GM23338 (cell line): Measurements from ENCODE around the gene SAA2. TPM values are rescaled to one million over a fixed set of nuclear protein-coding genes. Genes with fewer than 3 reads are reported as not detected.

Experiments
- ATAC-seq: fragments of 200-7000 bp; cut with Tn5 transposase; 3 replicates; pipeline ENCODE4 v1.9.1; 2020
- DNase-seq: peaks from one replicate; pipeline ENCODE4 v3.0.0-alpha.2; 2015; ENCODE audit warnings: low spot score
- H2AFZ ChIP-seq: fragments of 200-600 bp; sonication (generic); 2 replicates; pipeline ENCODE4 v1.8.0; 2016; ENCODE audit warnings: antibody characterized with exemption, mild to moderate bottlenecking, moderate library complexity
- H3F3A ChIP-seq: fragments of 200-600 bp; sonication (generic); replicated peaks from 2 replicates; pipeline ENCODE4 v1.8.0; 2017; ENCODE audit warnings: antibody characterized with exemption, mixed run types, low read depth
- H3K27ac ChIP-seq: fragments of 200-600 bp; sonication (generic); 2 replicates; pipeline ENCODE4 v1.6.1; 2016; ENCODE audit warnings: low read depth
- H3K27me3 ChIP-seq: fragments of 200-600 bp; sonication (generic); 2 replicates; pipeline ENCODE4 v1.8.0; 2016; ENCODE audit warnings: mild to moderate bottlenecking, mixed run types, moderate library complexity; ENCODE audit not compliant: insufficient read depth
- H3K36me3 ChIP-seq: fragments of 200-600 bp; sonication (generic); 2 replicates; pipeline ENCODE4 v1.8.0; 2016; ENCODE audit warnings: mild to moderate bottlenecking; ENCODE audit not compliant: insufficient read depth
- H3K4me1 ChIP-seq: fragments of 200-600 bp; sonication (generic); 2 replicates; pipeline ENCODE4 v1.8.0; 2016; ENCODE audit warnings: mild to moderate bottlenecking, moderate library complexity; ENCODE audit not compliant: insufficient read depth
- H3K4me2 ChIP-seq: fragments of 200-600 bp; sonication (generic); 2 replicates; pipeline ENCODE4 v1.7.1; 2017; ENCODE audit warnings: mixed run types
- H3K4me3 ChIP-seq: fragments of 200-600 bp; sonication (generic); 2 replicates; pipeline ENCODE4 v1.6.1; 2016; ENCODE audit warnings: mixed run types
- H3K79me2 ChIP-seq: fragments of 200-600 bp; sonication (generic); replicated peaks from 2 replicates; pipeline ENCODE4 v1.8.0; 2017; ENCODE audit warnings: mild to moderate bottlenecking; ENCODE audit not compliant: insufficient read depth
- H3K9me2 ChIP-seq: fragments of 200-600 bp; sonication (generic); 2 replicates; pipeline ENCODE4 v1.8.0; 2017; ENCODE audit not compliant: insufficient read depth
- H4K20me1 ChIP-seq: fragments of 200-600 bp; sonication (generic); replicated peaks from 2 replicates; pipeline ENCODE4 v1.8.0; 2017; ENCODE audit warnings: mild to moderate bottlenecking; ENCODE audit not compliant: insufficient read depth
- H3K27ac Mint-ChIP-seq: 2 replicates; pipeline ENCODE4 v1.8.0; 2020; ENCODE audit warnings: inconsistent platforms, mild to moderate bottlenecking, moderate library complexity, mixed read lengths
- H3K27me3 Mint-ChIP-seq: 3 replicates; pipeline ENCODE4 v1.8.0; 2022; ENCODE audit warnings: low read depth, mild to moderate bottlenecking, moderate library complexity, mixed read lengths, inconsistent platforms; ENCODE audit not compliant: insufficient read depth, poor library complexity
- H3K36me3 Mint-ChIP-seq: 3 replicates; pipeline ENCODE4 v1.8.0; 2021; ENCODE audit warnings: low read depth, mild to moderate bottlenecking, inconsistent platforms, moderate library complexity, mixed read lengths
- H3K4me1 Mint-ChIP-seq: 3 replicates; pipeline ENCODE4 v1.8.0; 2020; ENCODE audit warnings: mild to moderate bottlenecking, inconsistent platforms, mixed read lengths
- H3K4me3 Mint-ChIP-seq: 3 replicates; pipeline ENCODE4 v1.8.0; 2021; ENCODE audit warnings: moderate library complexity, mild to moderate bottlenecking, inconsistent platforms, mixed read lengths
- H3K9me3 Mint-ChIP-seq: 3 replicates; pipeline ENCODE4 v1.8.0; 2020; ENCODE audit warnings: moderate library complexity, mild to moderate bottlenecking, inconsistent platforms, mixed read lengths
- CREB1 ChIP-seq: fragments of 250-450 bp; sonication (Bioruptor Pico); IDR thresholded peaks from 2 replicates; pipeline ENCODE4 v1.5.0; 2020; ENCODE audit warnings: low read depth, mild to moderate bottlenecking, moderate library complexity
- ETS1 ChIP-seq: IDR thresholded peaks from 2 replicates; pipeline ENCODE4 v1.6.1; 2016; ENCODE audit warnings: antibody characterized with exemption
- EZH2 ChIP-seq: fragments of 200-600 bp; sonication (generic); IDR thresholded peaks from one replicate; pipeline ENCODE4 v1.8.0; 2017; ENCODE audit warnings: antibody characterized with exemption, mild to moderate bottlenecking, low read depth; ENCODE audit not compliant: unreplicated experiment
- EZH2phosphoT487 ChIP-seq: fragments of 200-600 bp; sonication (generic); IDR thresholded peaks from one replicate; pipeline ENCODE4 v1.8.1; 2018; ENCODE audit warnings: antibody characterized with exemption; ENCODE audit not compliant: unreplicated experiment
- JUNB ChIP-seq: IDR thresholded peaks from one replicate; pipeline ENCODE4 v1.6.1; 2016; ENCODE audit warnings: antibody characterized with exemption; ENCODE audit not compliant: unreplicated experiment
- NANOG ChIP-seq: IDR thresholded peaks from 2 replicates; pipeline ENCODE4 v1.6.1; 2016; ENCODE audit warnings: antibody characterized with exemption, borderline replicate concordance
- POLR2AphosphoS5 ChIP-seq: IDR thresholded peaks from 2 replicates; pipeline ENCODE4 v1.6.1; 2016; ENCODE audit warnings: antibody characterized with exemption, low read depth
- REST ChIP-seq: IDR thresholded peaks from one replicate; pipeline ENCODE4 v1.6.1; 2018; ENCODE audit warnings: antibody characterized with exemption; ENCODE audit not compliant: unreplicated experiment
- STAT1 ChIP-seq: IDR thresholded peaks from one replicate; pipeline ENCODE4 v1.6.1; 2016; ENCODE audit warnings: antibody characterized with exemption; ENCODE audit not compliant: unreplicated experiment
- ZNF114 ChIP-seq: fragments of 250-450 bp; sonication (Bioruptor Pico); IDR thresholded peaks from 2 replicates; pipeline ENCODE4 v1.5.0; 2020; ENCODE audit warnings: mild to moderate bottlenecking, moderate library complexity
- ZNF331 ChIP-seq: fragments of 250-450 bp; sonication (Bioruptor Pico); IDR thresholded peaks from 2 replicates; pipeline ENCODE4 v1.5.0; 2020; ENCODE audit warnings: low read depth, mild to moderate bottlenecking, moderate library complexity
- ZNF462 ChIP-seq: fragments of 250-450 bp; sonication (Bioruptor Pico); IDR thresholded peaks from 2 replicates; pipeline ENCODE4 v1.5.0; 2020; ENCODE audit warnings: mild to moderate bottlenecking, moderate library complexity
- polyA plus RNA-seq: library from polyadenylated mRNA; unstranded; fragments of >200 nt; fragmentation: Nextera tagmentation; extraction: Ambion mirVana; gene quantifications from 2 replicates; pipeline ENCODE4 v1.2.1, GENCODE V29; 2016
- total RNA-seq: library from RNA; depleted of rRNA; stranded (reverse); fragments of >200 nt; shearing (Covaris generic); gene quantifications from 2 replicates; pipeline ENCODE4 v1.2.3, GENCODE V29; 2014
- TF ChIP-seq, protein P1 (sequence below), 2 experiments: fragments of 200-600 bp in 1 of 2; sonication (generic) in 1 of 2; conservative IDR thresholded peaks; 2 replicates each; pipeline versions ENCODE4 v1.5.1 to v1.6.1; 2016 to 2017; ENCODE audit warnings: antibody characterized with exemption in 2 of 2, low read depth in 2 of 2, mild to moderate bottlenecking in 2 of 2, moderate library complexity in 1 of 2

SAA2 gene
- total and polyA plus RNA-seq, 2 experiments from 2014 or later, result not detected

DNA sequence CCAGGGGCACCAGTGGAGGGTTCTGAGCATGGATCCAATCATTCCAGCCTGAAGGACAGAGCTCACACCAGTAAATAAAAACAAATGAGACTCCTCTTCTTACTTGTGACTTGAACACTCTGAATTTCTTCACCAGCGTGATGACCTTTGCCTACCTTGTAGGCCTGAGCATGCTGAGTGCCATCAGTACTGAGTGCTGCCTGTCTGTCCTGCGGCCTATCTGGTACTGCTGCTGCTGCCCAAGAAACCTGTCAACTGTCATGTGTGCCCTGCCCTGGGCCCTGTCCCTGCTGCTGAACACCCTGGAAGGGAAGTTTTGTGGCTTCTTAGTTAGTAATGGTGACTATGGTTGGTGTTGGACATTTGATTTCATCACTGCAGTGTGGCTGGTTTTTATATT is 51.9 kb downstream of the SAA2 start:
- Mint-ChIP-seq H3K4me3 (no peak overlapping the region), H3K36me3 (no peaks in the 10 kb centered on the region), H3K27me3 (peaks cover 4% of the 10 kb centered on the region), H3K4me1 (peaks cover 12% of the 10 kb centered on the region; the same call in 2 of the 3 replicates), H3K9me3 (0 out of 3 replicates have a peak, but pooled peaks cover 2% of the 10 kb centered on the region), H3K27ac (no peak overlapping the region)
- H3K9me2 ChIP-seq, result no peaks in the 10 kb centered on the region
- H4K20me1 ChIP-seq, result no peaks in the 10 kb centered on the region
- H3K4me1 ChIP-seq, result no peaks in the 10 kb centered on the region; the same call in 1 of the 2 replicates
- no peaks in the 10 kb centered on the region for H3K36me3 ChIP-seq
- H3K79me2 ChIP-seq, result no peaks in the 10 kb centered on the region
- ATAC-seq (no peak), DNase-seq (no peak)
- no peak overlapping the region for H2AFZ ChIP-seq
- no peak overlapping the region for H3K27ac ChIP-seq
- H3K27me3 ChIP-seq, result no peaks in the 10 kb centered on the region
- H3F3A ChIP-seq, result no peaks in the 10 kb centered on the region
- no peak overlapping the region for H3K4me2 ChIP-seq
- no peak overlapping the region for H3K4me3 ChIP-seq
- TF ChIP-seq REST, result no peak
- no peak for TF ChIP-seq POLR2AphosphoS5
- TF ChIP-seq EZH2phosphoT487, result no peak
- TF ChIP-seq, protein P1, sequence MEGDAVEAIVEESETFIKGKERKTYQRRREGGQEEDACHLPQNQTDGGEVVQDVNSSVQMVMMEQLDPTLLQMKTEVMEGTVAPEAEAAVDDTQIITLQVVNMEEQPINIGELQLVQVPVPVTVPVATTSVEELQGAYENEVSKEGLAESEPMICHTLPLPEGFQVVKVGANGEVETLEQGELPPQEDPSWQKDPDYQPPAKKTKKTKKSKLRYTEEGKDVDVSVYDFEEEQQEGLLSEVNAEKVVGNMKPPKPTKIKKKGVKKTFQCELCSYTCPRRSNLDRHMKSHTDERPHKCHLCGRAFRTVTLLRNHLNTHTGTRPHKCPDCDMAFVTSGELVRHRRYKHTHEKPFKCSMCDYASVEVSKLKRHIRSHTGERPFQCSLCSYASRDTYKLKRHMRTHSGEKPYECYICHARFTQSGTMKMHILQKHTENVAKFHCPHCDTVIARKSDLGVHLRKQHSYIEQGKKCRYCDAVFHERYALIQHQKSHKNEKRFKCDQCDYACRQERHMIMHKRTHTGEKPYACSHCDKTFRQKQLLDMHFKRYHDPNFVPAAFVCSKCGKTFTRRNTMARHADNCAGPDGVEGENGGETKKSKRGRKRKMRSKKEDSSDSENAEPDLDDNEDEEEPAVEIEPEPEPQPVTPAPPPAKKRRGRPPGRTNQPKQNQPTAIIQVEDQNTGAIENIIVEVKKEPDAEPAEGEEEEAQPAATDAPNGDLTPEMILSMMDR (conservative IDR thresholded peaks at IDR 0.05; ENCODE audit: low read depth in 2 of 2), result no peak
- TF ChIP-seq ZNF462 (CRISPR knock-in tag), result no peak
- no peak for TF ChIP-seq JUNB
- TF ChIP-seq CREB1 (CRISPR knock-in tag), result no peak
- TF ChIP-seq ZNF114 (CRISPR knock-in tag), result no peak
- TF ChIP-seq NANOG, result no peak
- TF ChIP-seq STAT1, result no peak
- no peak for TF ChIP-seq EZH2
- no peak for TF ChIP-seq ETS1
- TF ChIP-seq ZNF331 (CRISPR knock-in tag), result no peak
